Lower lobe of right lung (tissue), 2 donors: ENCODE results near the gene GPAM. TPM values are rescaled to one million over a fixed set of nuclear protein-coding genes. Genes with fewer than 3 reads are reported as not detected.
"Not testable (repeated sequence)": the region's sequence is repeated elsewhere in the genome, so short reads cannot be mapped to it uniquely, and the experiment has no call there.

Experiments
- ATAC-seq, 2 donors: fragments of 200-7000 bp; cut with Tn5 transposase; one replicate each; pipeline ENCODE4 v1.9.1; 2020 to 2022; ENCODE audit warnings: mild to moderate bottlenecking in 2 of 2, moderate library complexity in 2 of 2
- DNase-seq: peaks from one replicate; pipeline ENCODE4 v3.0.0-alpha.2; 2020
- H3K27ac ChIP-seq: fragments of 200-600 bp; one replicate; pipeline ENCODE4 v1.8.0; 2022
- H3K27me3 ChIP-seq: fragments of 200-600 bp; one replicate; pipeline ENCODE4 v1.8.0; 2022; ENCODE audit warnings: low read depth
- H3K36me3 ChIP-seq: fragments of 200-600 bp; one replicate; pipeline ENCODE4 v1.8.0; 2022; ENCODE audit warnings: mild to moderate bottlenecking
- H3K4me1 ChIP-seq: fragments of 200-600 bp; one replicate; pipeline ENCODE4 v1.8.0; 2022
- H3K4me3 ChIP-seq: fragments of 200-600 bp; one replicate; pipeline ENCODE4 v1.8.0; 2022; ENCODE audit warnings: mild to moderate bottlenecking
- H3K9me3 ChIP-seq: fragments of 200-600 bp; one replicate; pipeline ENCODE4 v1.8.0; 2022
- intact Hi-C: fragments of 100-400 bp; cut with DNase I; formaldehyde crosslinking; loops from one replicate; pipeline ENCODE4 v1.11.0; 2022
- total RNA-seq: library from RNA; stranded (reverse); fragmentation: NEBNext Ultra II Directional; extraction: Animal tissue kit (Norgen Biotek cat#: 25700); gene quantifications from one replicate; pipeline ENCODE4 v1.2.1, GENCODE V29; 2021
- TF ChIP-seq, protein P1 (sequence below): fragments of 200-600 bp; IDR thresholded peaks from one replicate; pipeline ENCODE4 v1.8.0; 2022; ENCODE audit warnings: antibody characterized with exemption, mild to moderate bottlenecking
- donor health status: DM: no; HTN: yes; CAD: no; lungs with severe emphysema.

Gene GPAM
- total RNA-seq, 1 donor from 2014 or later: 27.2 TPM

DNA sequence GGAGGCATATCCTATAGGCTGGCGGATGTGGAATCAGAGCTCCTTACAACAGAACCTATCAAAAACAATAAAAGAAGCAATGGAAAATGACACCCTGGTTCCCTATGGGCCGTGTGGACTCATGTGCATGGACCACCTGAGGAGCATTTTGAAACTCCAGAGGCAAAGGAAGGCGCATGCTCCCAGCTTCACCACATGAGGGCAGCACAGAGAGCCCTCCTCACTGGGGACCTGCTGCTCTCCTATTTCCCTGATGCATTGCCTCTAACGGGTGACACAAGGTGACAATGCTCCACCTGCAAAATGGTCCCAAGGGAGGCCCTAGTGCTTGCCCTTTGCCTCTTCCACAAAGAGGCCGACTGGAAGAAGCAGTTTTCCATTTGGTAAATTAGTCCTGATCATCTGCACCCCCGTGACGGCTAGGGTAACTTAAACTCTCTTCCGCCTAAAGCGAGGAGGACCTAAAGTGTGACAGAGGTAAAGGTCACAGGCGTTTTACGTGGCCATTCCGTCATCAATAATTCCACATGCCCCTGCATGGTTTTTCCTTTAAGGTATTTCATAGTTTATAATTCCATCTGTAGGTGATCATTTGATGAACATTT, 67.7 kb downstream of the GPAM start:
- DNase-seq (no peak), ATAC-seq (peak in 1 of 2 donors; percentile 67)
- TF ChIP-seq, protein P1, sequence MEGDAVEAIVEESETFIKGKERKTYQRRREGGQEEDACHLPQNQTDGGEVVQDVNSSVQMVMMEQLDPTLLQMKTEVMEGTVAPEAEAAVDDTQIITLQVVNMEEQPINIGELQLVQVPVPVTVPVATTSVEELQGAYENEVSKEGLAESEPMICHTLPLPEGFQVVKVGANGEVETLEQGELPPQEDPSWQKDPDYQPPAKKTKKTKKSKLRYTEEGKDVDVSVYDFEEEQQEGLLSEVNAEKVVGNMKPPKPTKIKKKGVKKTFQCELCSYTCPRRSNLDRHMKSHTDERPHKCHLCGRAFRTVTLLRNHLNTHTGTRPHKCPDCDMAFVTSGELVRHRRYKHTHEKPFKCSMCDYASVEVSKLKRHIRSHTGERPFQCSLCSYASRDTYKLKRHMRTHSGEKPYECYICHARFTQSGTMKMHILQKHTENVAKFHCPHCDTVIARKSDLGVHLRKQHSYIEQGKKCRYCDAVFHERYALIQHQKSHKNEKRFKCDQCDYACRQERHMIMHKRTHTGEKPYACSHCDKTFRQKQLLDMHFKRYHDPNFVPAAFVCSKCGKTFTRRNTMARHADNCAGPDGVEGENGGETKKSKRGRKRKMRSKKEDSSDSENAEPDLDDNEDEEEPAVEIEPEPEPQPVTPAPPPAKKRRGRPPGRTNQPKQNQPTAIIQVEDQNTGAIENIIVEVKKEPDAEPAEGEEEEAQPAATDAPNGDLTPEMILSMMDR: peak; percentile 71
- no peaks in the 10 kb centered on the region for H3K4me1 ChIP-seq
- no peak overlapping the region for H3K27ac ChIP-seq
- no peak overlapping the region for H3K4me3 ChIP-seq
- no peaks in the 10 kb centered on the region for H3K9me3 ChIP-seq
- no peaks in the 10 kb centered on the region for H3K27me3 ChIP-seq
- intact Hi-C loops: no loop called here
- no peaks in the 10 kb centered on the region for H3K36me3 ChIP-seq

DNA sequence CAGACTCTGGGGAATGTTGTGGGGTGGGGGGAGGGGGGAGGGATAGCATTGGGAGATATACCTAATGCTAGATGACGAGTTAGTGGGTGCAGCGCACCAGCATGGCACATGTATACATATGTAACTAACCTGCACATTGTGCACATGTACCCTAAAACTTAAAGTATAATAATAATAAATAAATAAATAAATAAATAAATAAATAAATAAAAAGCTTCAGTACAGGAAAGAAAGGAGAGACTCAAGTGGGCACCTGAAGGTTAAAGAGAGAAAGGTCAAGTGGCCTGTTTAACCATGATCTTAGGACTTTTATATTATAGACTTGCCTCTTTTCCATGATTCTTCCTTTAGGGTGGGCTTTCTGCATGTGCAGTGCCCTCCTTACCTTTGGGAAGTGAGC, 73.8 kb downstream of the GPAM start:
- H3K27ac ChIP-seq, DNase-seq, H3K27me3 ChIP-seq, ATAC-seq, H3K4me1 ChIP-seq, H3K9me3 ChIP-seq, H3K36me3 ChIP-seq, intact Hi-C loops, H3K4me3 ChIP-seq: not testable (repeated sequence)

Other genes with a start within 250 kb of the GPAM start
- gene TECTB, start 99.6 kb upstream of the GPAM start, total RNA-seq: not detected
- 81.1 TPM for gene ACSL5, start 190.4 kb upstream of the GPAM start, total RNA-seq